GM19467 (cell line): ENCODE results near the gene LRIT1.
"Not testable (repeated sequence)": the region's sequence is repeated elsewhere in the genome, so short reads cannot be mapped to it uniquely, and the experiment has no call there.

Experiments used
- ATAC-seq: cut with Tn5 transposase; IDR thresholded peaks from one replicate; pipeline ENCODE4 v1.9.1; 2021; ENCODE audit warnings: mild to moderate bottlenecking, moderate library complexity; ENCODE audit not compliant: unreplicated experiment

The LRIT1 gene, protein sequence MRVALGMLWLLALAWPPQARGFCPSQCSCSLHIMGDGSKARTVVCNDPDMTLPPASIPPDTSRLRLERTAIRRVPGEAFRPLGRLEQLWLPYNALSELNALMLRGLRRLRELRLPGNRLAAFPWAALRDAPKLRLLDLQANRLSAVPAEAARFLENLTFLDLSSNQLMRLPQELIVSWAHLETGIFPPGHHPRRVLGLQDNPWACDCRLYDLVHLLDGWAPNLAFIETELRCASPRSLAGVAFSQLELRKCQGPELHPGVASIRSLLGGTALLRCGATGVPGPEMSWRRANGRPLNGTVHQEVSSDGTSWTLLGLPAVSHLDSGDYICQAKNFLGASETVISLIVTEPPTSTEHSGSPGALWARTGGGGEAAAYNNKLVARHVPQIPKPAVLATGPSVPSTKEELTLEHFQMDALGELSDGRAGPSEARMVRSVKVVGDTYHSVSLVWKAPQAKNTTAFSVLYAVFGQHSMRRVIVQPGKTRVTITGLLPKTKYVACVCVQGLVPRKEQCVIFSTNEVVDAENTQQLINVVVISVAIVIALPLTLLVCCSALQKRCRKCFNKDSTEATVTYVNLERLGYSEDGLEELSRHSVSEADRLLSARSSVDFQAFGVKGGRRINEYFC

DNA sequence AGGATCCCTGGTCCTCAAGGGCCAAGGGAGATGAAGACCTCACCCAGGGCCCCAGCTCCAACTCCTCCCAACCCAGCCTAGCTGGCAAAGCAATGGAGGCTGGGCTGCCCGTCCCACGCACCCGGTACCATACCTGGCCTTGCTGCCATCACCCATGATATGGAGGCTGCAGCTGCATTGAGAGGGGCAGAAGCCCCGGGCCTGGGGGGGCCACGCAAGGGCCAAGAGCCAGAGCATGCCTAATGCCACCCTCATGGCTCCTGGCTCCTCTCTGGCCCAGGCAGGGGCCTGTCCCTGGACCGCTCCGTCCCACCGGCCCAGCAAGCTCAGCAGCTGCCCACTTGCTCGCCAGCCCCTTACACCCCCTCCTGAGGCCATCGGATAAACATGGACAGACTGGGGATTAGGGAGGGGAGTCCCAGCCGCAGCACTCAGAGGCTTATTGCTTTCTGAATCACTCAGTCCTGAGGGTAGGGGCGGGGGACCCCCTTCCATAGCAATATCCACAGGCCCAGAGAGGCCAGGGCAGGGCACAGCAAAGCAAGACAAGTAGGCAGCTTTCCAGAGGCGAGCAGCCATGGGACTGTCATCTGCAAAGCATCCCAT, at the start of gene LRIT1:
Gene LRIT1, minus strand, starts transcription at position 362 of the 606 bp plus-strand sequence. Its CDS starts 107 bp downstream, at position 255.
- ATAC-seq, result no peak

GRCh38 chr10:84290235-84290634, 48.9 kb upstream of the LRIT1 start:
- no peak for ATAC-seq

- no peak for ATAC-seq
These were observed 48.3 kb upstream of the LRIT1 start for GRCh38 chr10:84289521-84290200.

DNA sequence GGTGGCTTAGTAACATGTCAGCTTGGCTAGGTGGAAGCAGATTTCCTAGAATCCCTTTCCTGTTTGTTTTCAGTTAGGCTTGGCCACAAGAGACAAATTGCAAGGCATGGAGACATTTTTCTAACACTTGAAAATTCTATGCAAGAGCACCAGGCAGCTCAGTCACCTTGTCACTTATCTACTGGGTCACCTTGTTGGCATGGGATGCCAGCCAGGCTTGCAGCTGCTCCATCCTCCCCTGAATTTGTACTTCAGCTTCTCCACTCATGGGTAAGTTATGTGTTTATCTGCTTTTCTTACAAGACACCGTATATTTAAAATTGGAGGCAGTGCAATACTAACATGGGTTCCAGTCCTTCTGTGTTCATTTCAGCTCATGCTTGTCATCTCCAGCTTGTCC, 46.8 kb upstream of the LRIT1 start:
- ATAC-seq, result no peak

- no peak for ATAC-seq
These were observed 45.3 kb upstream of the LRIT1 start for GRCh38 chr10:84286695-84287094.

- not testable (repeated sequence) for ATAC-seq
These were observed 38.6 kb upstream of the LRIT1 start for GRCh38 chr10:84279876-84280475.

GRCh38 chr10:84270708-84271107, 29.4 kb upstream of the LRIT1 start:
- no peak for ATAC-seq

DNA sequence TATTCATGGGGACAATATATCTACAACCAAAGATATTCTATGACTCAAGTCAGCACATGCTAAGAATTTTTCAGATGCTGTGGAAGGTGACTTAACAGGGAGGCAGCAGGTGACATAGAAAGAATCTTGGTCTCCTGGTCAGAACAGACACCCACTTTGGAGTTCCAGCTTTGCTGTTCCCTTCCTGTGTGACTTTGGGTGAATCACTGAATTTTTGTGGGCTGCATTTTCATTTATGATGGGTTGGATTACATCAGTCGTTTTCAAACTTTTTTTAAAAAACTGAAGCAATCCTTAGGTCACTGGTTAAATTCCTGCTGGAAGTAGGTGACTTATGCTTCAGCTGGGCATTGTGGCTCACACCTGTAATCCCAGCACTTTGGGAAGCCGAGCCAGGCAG, 28.4 kb upstream of the LRIT1 start:
- no peak for ATAC-seq

DNA sequence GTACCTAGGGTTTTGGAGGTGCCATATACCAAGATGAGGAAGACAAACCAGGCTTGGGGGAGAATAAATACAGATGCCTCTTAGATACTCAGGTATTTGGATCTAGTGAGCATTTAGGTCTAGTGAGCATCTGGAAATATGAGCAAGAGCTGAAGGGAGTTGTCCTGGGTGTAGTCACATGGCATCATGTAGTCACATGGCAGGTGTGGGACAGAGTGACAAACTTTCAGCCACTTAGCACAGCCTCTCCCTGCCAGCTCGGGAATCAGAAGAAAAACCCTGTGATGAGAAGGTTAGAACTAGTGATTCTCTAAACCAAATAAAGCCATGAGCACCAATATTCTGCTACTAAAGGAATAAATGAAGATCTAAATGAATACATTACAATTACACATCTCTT, 27.8 kb upstream of the LRIT1 start:
- no peak for ATAC-seq

- no peak for ATAC-seq
These were observed 26.3 kb upstream of the LRIT1 start for GRCh38 chr10:84267503-84268126.

- ATAC-seq, result no peak
These were observed 24.1 kb upstream of the LRIT1 start for GRCh38 chr10:84265418-84265817.

- peak; percentile 94 for ATAC-seq
These were observed 23.3 kb upstream of the LRIT1 start for GRCh38 chr10:84264611-84265141.

DNA sequence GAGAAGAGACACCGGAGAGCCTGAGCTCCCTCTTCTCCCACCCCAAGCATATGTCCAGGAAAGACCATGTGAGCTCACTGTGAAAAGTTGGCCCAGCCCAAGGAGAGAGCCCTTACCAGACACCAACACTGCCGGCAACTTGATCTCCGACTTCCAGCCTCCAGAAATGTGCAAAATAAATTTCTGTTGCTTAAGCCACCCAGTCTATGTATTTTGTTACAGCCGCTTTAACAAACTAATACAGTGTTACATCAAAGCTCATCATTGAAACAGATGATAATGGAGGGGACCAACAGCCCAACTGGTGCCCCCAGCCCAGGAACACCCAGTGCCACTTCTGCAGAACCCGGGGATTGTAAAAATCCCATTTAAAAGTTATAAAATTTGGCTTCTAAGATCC, 22.4 kb upstream of the LRIT1 start:
- ATAC-seq, result no peak

DNA sequence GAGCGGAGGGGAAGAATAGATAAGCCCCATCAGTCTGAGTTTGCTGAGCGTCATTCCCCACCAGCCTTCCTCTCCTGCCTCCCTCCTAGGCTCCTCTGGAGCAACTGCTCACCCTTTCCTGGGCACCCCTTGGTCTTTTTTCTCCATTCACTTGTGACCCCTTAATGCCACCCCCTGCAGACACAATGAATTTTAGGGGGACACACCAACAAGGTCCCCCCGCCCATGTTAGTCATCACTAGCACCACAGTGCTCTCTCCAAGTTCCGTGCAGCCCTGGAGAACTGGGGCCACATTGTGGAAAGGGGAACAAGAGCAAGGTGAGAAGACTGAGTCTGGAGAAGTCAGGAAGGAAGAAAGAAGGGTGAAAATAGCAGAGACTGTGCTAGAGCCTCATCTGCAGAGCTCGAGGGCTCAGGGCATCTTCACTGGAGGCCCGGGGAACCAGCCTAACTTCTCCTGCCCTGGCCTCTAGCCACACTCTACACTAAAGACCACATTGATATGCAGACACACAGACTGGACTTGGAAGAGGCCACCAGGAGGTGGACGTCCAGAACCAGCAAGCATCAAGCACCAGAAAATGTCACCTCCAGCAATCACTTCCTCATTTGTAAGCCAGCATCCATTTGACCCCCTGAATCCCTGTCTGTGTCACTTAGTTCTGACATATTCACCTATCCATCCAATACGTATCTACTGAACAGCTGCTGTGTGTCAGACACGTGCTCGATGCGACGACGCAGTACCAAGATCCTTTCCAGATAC, 21.0 kb upstream of the LRIT1 start:
- ATAC-seq, result no peak

GRCh38 chr10:84261236-84261915, 20.0 kb upstream of the LRIT1 start:
- no peak for ATAC-seq

DNA sequence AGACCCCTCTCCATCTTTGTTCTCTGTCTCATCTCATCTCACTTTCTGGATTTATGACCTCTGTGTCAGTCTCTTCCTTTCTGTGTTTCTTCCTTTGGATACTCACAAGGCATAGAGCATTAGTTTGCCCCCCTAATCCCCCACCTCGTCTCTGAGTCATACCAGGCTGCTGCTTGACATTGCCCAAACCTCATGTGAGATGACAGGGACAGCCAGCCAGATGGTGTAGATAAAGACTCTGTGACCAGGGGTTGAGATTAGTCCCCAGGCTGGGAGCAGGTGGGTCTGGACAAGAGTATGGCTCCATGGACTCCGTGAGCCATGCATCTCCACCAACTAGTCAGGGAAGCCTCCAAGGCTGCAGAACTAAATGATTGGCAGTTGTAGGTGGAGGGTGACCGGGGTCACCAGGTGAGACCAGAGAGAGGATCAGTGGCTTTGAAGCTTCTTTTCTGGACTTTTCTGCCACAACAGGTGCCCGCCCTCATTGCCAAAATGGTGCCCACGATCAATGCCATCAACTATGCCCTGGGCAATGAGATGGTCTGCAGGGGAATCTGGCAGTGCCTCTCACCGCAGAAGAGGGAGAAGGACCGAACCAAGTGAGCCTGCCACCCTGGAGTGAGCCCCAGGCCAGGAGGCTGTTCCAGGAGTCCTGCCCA, 16.8 kb upstream of the LRIT1 start:
- no peak for ATAC-seq

- ATAC-seq, result no peak
These were observed 16.1 kb upstream of the LRIT1 start for GRCh38 chr10:84257343-84258020.
